GM12878 (cell line): Measurements from ENCODE around the gene OSMR. TPM values are rescaled to one million over a fixed set of nuclear protein-coding genes. Genes with fewer than 3 reads are reported as not detected.

ENCODE experiments used
- ATAC-seq: fragments of 200-7000 bp; cut with Tn5 transposase; 3 replicates; pipeline ENCODE4 v1.9.1; 2020; ENCODE audit warnings: mild to moderate bottlenecking, moderate library complexity
- BruUV-seq: library from RNA; stranded (reverse); fragments of 400-500 nt; replicated peaks from 2 replicates; lab custom pipeline; 2021; lab: Mats Ljungman, UMichigan
- CTCF ChIA-PET: fragments of 300-600 bp; sonication (Branson Sonifier 250); formaldehyde crosslinking; extraction: SDS; loops from one replicate; lab custom pipeline; 2021; ENCODE audit warnings: inconsistent platforms; lab: Yijun Ruan, JAX
- POLR2A ChIA-PET: fragments of 350-600 bp; formaldehyde crosslinking; extraction: SDS; loops from one replicate; lab custom pipeline; 2021; ENCODE audit warnings: inconsistent platforms; lab: Charles Lee
- RAD21 ChIA-PET: fragments of 300-600 bp; sonication (Branson Sonifier 250); formaldehyde crosslinking; loops from one replicate; lab custom pipeline; 2023; ENCODE audit warnings: antibody characterized with exemption; ENCODE audit not compliant: unreplicated experiment; lab: Charles Lee
- SMC1A ChIA-PET: fragments of 300-600 bp; sonication (Branson Sonifier 250); formaldehyde crosslinking; loops from one replicate; lab custom pipeline; 2023; ENCODE audit not compliant: unreplicated experiment, uncharacterized antibody; lab: Charles Lee
- DNase-seq: peaks from one replicate; pipeline ENCODE4 v3.0.0-alpha.2; 2011; ENCODE audit warnings: low read depth, low spot score
- FAIRE-seq: peaks from 3 replicates; lab custom pipeline; 2011; peaks lifted over from hg19 to GRCh38; lab: Jason Lieb, UNC
- H2AFZ ChIP-seq: 2 replicates; pipeline ENCODE4 v1.6.0; 2011; ENCODE audit warnings: low read depth, low read length, control low read depth; ENCODE audit not compliant: control insufficient read depth
- H3K27ac ChIP-seq: 2 replicates; pipeline ENCODE4 v1.5.1; 2011; ENCODE audit warnings: control low read depth; ENCODE audit not compliant: control insufficient read depth, insufficient read depth
- H3K27me3 ChIP-seq, 2 experiments: replicated peaks in 1 of 2; 2 replicates each; pipeline versions ENCODE4 v1.6.0 to v1.6.1; 2011; ENCODE audit warnings: low read length in 1 of 2; ENCODE audit not compliant: control insufficient read depth in 2 of 2, insufficient read depth in 2 of 2
- H3K36me3 ChIP-seq, 2 experiments: 2 replicates each; pipeline ENCODE4 v1.5.1; 2011; ENCODE audit warnings: low read length in 1 of 2; ENCODE audit not compliant: control insufficient read depth in 2 of 2, insufficient read depth in 2 of 2
- H3K4me1 ChIP-seq: 2 replicates; pipeline ENCODE4 v1.6.1; 2011; ENCODE audit warnings: mild to moderate bottlenecking, low read length, moderate library complexity, mixed read lengths; ENCODE audit not compliant: control insufficient read depth, insufficient read depth
- H3K4me2 ChIP-seq: 2 replicates; pipeline ENCODE4 v1.6.0; 2011; ENCODE audit warnings: control low read depth; ENCODE audit not compliant: control insufficient read depth, insufficient read depth
- H3K4me3 ChIP-seq: fragments of 200-600 bp; sonication (generic); 2 replicates; pipeline ENCODE4 v1.5.1; 2016
- H3K79me2 ChIP-seq: 2 replicates; pipeline ENCODE4 v1.6.0; 2011; ENCODE audit warnings: low read length; ENCODE audit not compliant: control insufficient read depth, insufficient read depth
- H3K9ac ChIP-seq: 2 replicates; pipeline ENCODE4 v1.8.0; 2011; ENCODE audit warnings: low read length, control low read depth, mixed read lengths; ENCODE audit not compliant: control insufficient read depth, insufficient read depth
- H3K9me3 ChIP-seq: replicated peaks from 3 replicates; pipeline ENCODE4 v1.5.1; 2011; ENCODE audit warnings: mild to moderate bottlenecking, low read length; ENCODE audit not compliant: control insufficient read depth, insufficient read depth
- H4K20me1 ChIP-seq: 2 replicates; pipeline ENCODE4 v1.6.0; 2011; ENCODE audit not compliant: control insufficient read depth, insufficient read depth
- CBX5 ChIP-seq: sonication (generic); IDR thresholded peaks from 2 replicates; pipeline ENCODE4 v1.6.1; 2016; ENCODE audit warnings: low read depth, moderate library complexity, mild to moderate bottlenecking, inconsistent platforms
- DPF2 ChIP-seq: fragments of 450-650 bp; IDR thresholded peaks from 2 replicates; pipeline ENCODE4 v1.6.1; 2017; ENCODE audit warnings: mild to moderate bottlenecking
- FOS ChIP-seq: IDR thresholded peaks from 3 replicates; pipeline ENCODE4 v1.6.1; 2011; ENCODE audit warnings: borderline replicate concordance; ENCODE audit not compliant: insufficient read length; ENCODE audit errors: extremely low read depth
- MXI1 ChIP-seq: fragments of 150-350 bp; IDR thresholded peaks from 2 replicates; pipeline ENCODE4 v1.6.1; 2011; ENCODE audit warnings: low read depth, mild to moderate bottlenecking, inconsistent platforms, low read length, improper control_type of control experiment
- NFXL1 ChIP-seq: fragments of 450-650 bp; IDR thresholded peaks from 2 replicates; pipeline ENCODE4 v1.6.1; 2017; ENCODE audit warnings: antibody characterized with exemption, mild to moderate bottlenecking, borderline replicate concordance
- NRF1 ChIP-seq: conservative IDR thresholded peaks from 2 replicates; pipeline ENCODE4 v1.6.1; 2011; ENCODE audit warnings: mild to moderate bottlenecking, low read depth, low read length, improper control_type of control experiment
- POLR2AphosphoS2 ChIP-seq: IDR thresholded peaks from 2 replicates; pipeline ENCODE4 v1.6.1; 2011; ENCODE audit warnings: low read depth, mild to moderate bottlenecking, low read length, improper control_type of control experiment, moderate library complexity
- STAT1 ChIP-seq: fragments of 450-650 bp; conservative IDR thresholded peaks from 2 replicates; pipeline ENCODE4 v1.6.1; 2014; ENCODE audit warnings: antibody characterized with exemption, mild to moderate bottlenecking
- TCF3 ChIP-seq: IDR thresholded peaks from 2 replicates; pipeline ENCODE4 v1.6.1; 2012; ENCODE audit warnings: low read depth, mild to moderate bottlenecking, low read length, borderline replicate concordance; ENCODE audit not compliant: insufficient read depth
- ZNF687 ChIP-seq: fragments of 450-650 bp; IDR thresholded peaks from 2 replicates; pipeline ENCODE4 v1.6.1; 2017; ENCODE audit warnings: mild to moderate bottlenecking, moderate library complexity
- WGBS: methylation state at CpG from one replicate; pipeline ENCODE4 v1.1.6; 2016; ENCODE audit warnings: low lambda C conversion rate; ENCODE audit not compliant: insufficient replicate concordance, insufficient coverage; ENCODE audit errors: missing lambda C conversion rate; 5-methylcytosine and 5-hydroxymethylcytosine counted together
- in situ Hi-C: fragments of 300-500 bp; cut with MboI; formaldehyde crosslinking; loops from 9 replicates; pipeline ENCODE4 v1.14.3; 2018; ENCODE audit warnings: mixed read lengths
- intact Hi-C: fragments of 100-400 bp; cut with micrococcal nuclease; formaldehyde crosslinking; loops from one replicate; pipeline ENCODE4 v1.14.2; 2022; ENCODE audit not compliant: unreplicated experiment
- polyA plus RNA-seq, 11 experiments: library from polyadenylated mRNA; depleted of rRNA in 4 of 11; unstranded in 6 of 11; stranded (reverse) in 5 of 11; fragments of >200 nt; fragmentation: Nextera tagmentation in 4 of 11; fragmentation: Illumina TruSeq in 1 of 11; extraction: Ambion mirVana in 4 of 11; extraction: Trizol in 1 of 11; gene quantifications; 1 replicate in 1 of 11; 2 replicates in 10 of 11; pipeline versions ENCODE4 v1.2.1 to v1.2.3, GENCODE V29; 2011 to 2016; ENCODE audit warnings: inconsistent platforms in 2 of 11, missing spikeins in 2 of 11, low read depth in 1 of 11
- total RNA-seq, 4 experiments: library from RNA; depleted of rRNA in 3 of 4; stranded (reverse); fragments of >200 nt in 3 of 4; fragmentation: Illumina TruSeq in 1 of 4; extraction: Trizol in 1 of 4; gene quantifications; 2 replicates each; pipeline versions ENCODE4 v1.2.1 to v1.2.3, GENCODE V29; 2013 to 2021

The OSMR gene
- total and polyA plus RNA-seq, 10 of the 15 experiments (the other 5 are each of a cell fraction or from before 2014, with no cell fraction given), result 0.03 to 0.05 TPM; not detected in 8

- Histone ChIP-seq H3K9me3 (no peaks in the 10 kb centered on the region), H3K4me1 (no peaks in the 10 kb centered on the region), H3K36me3 (no peaks in the 10 kb centered on the region), H2AFZ (no peak overlapping the region), H3K4me2 (no peak overlapping the region), H3K9ac (no peak overlapping the region), H3K27me3 (no peaks in the 10 kb centered on the region), H4K20me1 (no peaks in the 10 kb centered on the region), H3K27ac (no peak overlapping the region), H3K79me2 (no peaks in the 10 kb centered on the region)
- POLR2A ChIA-PET, result no interaction called here
- SMC1A ChIA-PET, result interaction anchor here (0.6 to 0.8 kb wide), 2 partner anchors 64 to 284 kb away, joined by 3 to 4 read pairs; no protein-coding TSS in a partner anchor
- in situ Hi-C loops, result no loop called here
- RAD21 ChIA-PET, result no interaction called here
- intact Hi-C loops, result no loop called here
- DNase-seq (no peak), FAIRE-seq (no peak), ATAC-seq (no peak)
- CTCF ChIA-PET, result interaction anchor here (0.7 kb wide), 1 partner anchor 1075 kb away, joined by 3 read pairs; no protein-coding TSS in a partner anchor
- WGBS, result 75% methylated on average over 4 of the region's 4 CpGs
- BruUV-seq, result no TSS peak
- TF ChIP-seq DPF2, result no peak
- TF ChIP-seq CBX5, result no peak
- no peak for TF ChIP-seq ZNF687
- no peak for TF ChIP-seq FOS
- TF ChIP-seq POLR2AphosphoS2, result no peak
- TF ChIP-seq MXI1, result no peak
- TF ChIP-seq TCF3, result no peak
- no peak for TF ChIP-seq STAT1
- no peak for TF ChIP-seq NFXL1
- TF ChIP-seq NRF1, result no peak
- TF ChIP-seq, all 136 proteins: peak for 0
- H3K4me3 ChIP-seq, result no peak overlapping the region
These were observed 59.7 kb downstream of the OSMR start for GRCh38 chr5:38905516-38905915.
